Endothelial cell of umbilical vein (primary cell): ENCODE measurements around the gene CRELD2. TPM values are rescaled to one million over a fixed set of nuclear protein-coding genes. Genes with fewer than 3 reads are reported as not detected.

Source experiments
- BruUV-seq: library from RNA; stranded (reverse); fragments of 400-500 nt; replicated peaks from 2 replicates; lab custom pipeline; 2021; lab: Mats Ljungman, UMichigan
- CTCF ChIA-PET: fragments of 300-600, 350-600 bp; sonication (Branson Sonifier 250); formaldehyde crosslinking; loops from one replicate; lab custom pipeline; 2021; ENCODE audit warnings: antibody characterized with exemption, inconsistent platforms; lab: Charles Lee
- POLR2A ChIA-PET: fragments of 300-600, 350-600 bp; sonication (Branson Sonifier 250); formaldehyde crosslinking; loops from one replicate; lab custom pipeline; 2021; ENCODE audit warnings: antibody characterized with exemption, inconsistent platforms; lab: Charles Lee
- DNase-seq: peaks from one replicate; pipeline ENCODE4 v3.0.0-alpha.2; 2011; ENCODE audit warnings: low read depth, low spot score
- FAIRE-seq: peaks from 2 replicates; lab custom pipeline; 2011; peaks lifted over from hg19 to GRCh38; lab: Jason Lieb, UNC
- H2AFZ ChIP-seq: 2 replicates; pipeline ENCODE4 v1.6.0; 2012; ENCODE audit warnings: low read depth, low read length, control low read depth, inconsistent platforms
- H3K27ac ChIP-seq: 2 replicates; pipeline ENCODE4 v1.5.1; 2011; ENCODE audit warnings: low read depth, mild to moderate bottlenecking, control low read depth, low read length, moderate library complexity; ENCODE audit not compliant: insufficient read depth
- H3K27me3 ChIP-seq, 2 experiments: 2 replicates each; pipeline versions ENCODE4 v1.6.0 to v1.6.1; 2011; ENCODE audit warnings: low read length in 2 of 2, mixed read lengths in 1 of 2; ENCODE audit not compliant: control insufficient read depth in 2 of 2, insufficient read depth in 2 of 2
- H3K36me3 ChIP-seq, 2 experiments: 2 replicates in 1 of 2; 3 replicates in 1 of 2; pipeline ENCODE4 v1.5.1; 2011; ENCODE audit warnings: low read length in 2 of 2, mild to moderate bottlenecking in 1 of 2, moderate library complexity in 1 of 2; ENCODE audit not compliant: control insufficient read depth in 2 of 2, insufficient read depth in 2 of 2; ENCODE audit errors: extremely low read depth in 1 of 2
- H3K4me1 ChIP-seq: 3 replicates; pipeline ENCODE4 v1.5.1; 2011; ENCODE audit warnings: mild to moderate bottlenecking, low read length; ENCODE audit not compliant: control insufficient read depth, insufficient read depth; ENCODE audit errors: extremely low read depth
- H3K4me2 ChIP-seq: 2 replicates; pipeline ENCODE4 v1.6.1; 2011; ENCODE audit warnings: low read length, control low read depth, mixed read lengths; ENCODE audit not compliant: insufficient read depth
- H3K4me3 ChIP-seq, 3 experiments: fragments of 200-600 bp in 1 of 3; sonication (generic), shearing (Covaris generic) in 1 of 3; replicated peaks in 1 of 3; 2 replicates each; pipeline ENCODE4 v1.5.1; 2011 to 2016; ENCODE audit warnings: control low read depth in 3 of 3, low read length in 3 of 3, mild to moderate bottlenecking in 2 of 3, inconsistent platforms in 1 of 3, low read depth in 1 of 3, moderate library complexity in 1 of 3; ENCODE audit not compliant: insufficient read depth in 1 of 3
- H3K79me2 ChIP-seq: 2 replicates; pipeline ENCODE4 v1.6.0; 2012; ENCODE audit warnings: low read length, inconsistent platforms; ENCODE audit not compliant: control insufficient read depth, insufficient read depth
- H3K9ac ChIP-seq: replicated peaks from 2 replicates; pipeline ENCODE3; 2011; ENCODE audit warnings: low read length, control low read depth; ENCODE audit not compliant: insufficient read depth; ENCODE audit errors: extremely low read depth
- H3K9me1 ChIP-seq: replicated peaks from 3 replicates; pipeline ENCODE4 v1.6.0; 2011; ENCODE audit warnings: mild to moderate bottlenecking, low read length; ENCODE audit not compliant: control insufficient read depth, insufficient read depth; ENCODE audit errors: extremely low read depth
- H3K9me3 ChIP-seq: replicated peaks from 2 replicates; pipeline ENCODE4 v1.5.1; 2012; ENCODE audit warnings: low read length, inconsistent platforms; ENCODE audit not compliant: control insufficient read depth, insufficient read depth
- H4K20me1 ChIP-seq: replicated peaks from 2 replicates; pipeline ENCODE3; 2011; ENCODE audit warnings: mild to moderate bottlenecking, low read length; ENCODE audit not compliant: control insufficient read depth, insufficient read depth; ENCODE audit errors: extremely low read depth
- EZH2 ChIP-seq: IDR thresholded peaks from 2 replicates; pipeline ENCODE4 v1.6.1; 2012; ENCODE audit warnings: borderline replicate concordance, low read depth, mild to moderate bottlenecking, moderate library complexity, low read length, inconsistent platforms; ENCODE audit not compliant: severe bottlenecking
- FOS ChIP-seq: IDR thresholded peaks from 2 replicates; pipeline ENCODE4 v1.6.1; 2011; ENCODE audit warnings: mild to moderate bottlenecking, low read length, moderate library complexity, borderline replicate concordance; ENCODE audit not compliant: insufficient read depth
- GATA2 ChIP-seq: IDR thresholded peaks from 2 replicates; pipeline ENCODE4 v1.7.0; 2011; ENCODE audit warnings: low read depth, mild to moderate bottlenecking, moderate library complexity, mixed read lengths, low read length; ENCODE audit not compliant: insufficient read length, insufficient read depth
- JUN ChIP-seq: IDR thresholded peaks from 2 replicates; pipeline ENCODE4 v1.6.1; 2011; ENCODE audit warnings: borderline replicate concordance, low read depth; ENCODE audit not compliant: insufficient read length, insufficient read depth
- MYC ChIP-seq: IDR thresholded peaks from one replicate; pipeline ENCODE4 v1.6.1; 2011; ENCODE audit warnings: mild to moderate bottlenecking, low read depth, low read length
- POLR2A ChIP-seq: IDR thresholded peaks from 2 replicates; pipeline ENCODE4 v1.6.1; 2012; ENCODE audit warnings: low read depth, mild to moderate bottlenecking, control low read depth, low read length
- POLR2AphosphoS5 ChIP-seq: IDR thresholded peaks from 2 replicates; pipeline ENCODE4 v1.6.1; 2012; ENCODE audit warnings: low read depth, mild to moderate bottlenecking, control low read depth, low read length, moderate library complexity; ENCODE audit not compliant: insufficient read depth
- dilution Hi-C: fragments of 300-500 bp; cut with MboI; formaldehyde crosslinking; loops from one replicate; pipeline ENCODE4 v1.15.0; 2019; ENCODE audit warnings: low sequenced_read_pairs; ENCODE audit not compliant: extremely low pct_ligation_motif_present
- intact Hi-C: fragments of 100-400 bp; cut with micrococcal nuclease; formaldehyde crosslinking; loops from one replicate; pipeline ENCODE4 v1.10.0; 2022
- polyA plus RNA-seq, 4 experiments: library from polyadenylated mRNA; depleted of rRNA in 3 of 4; stranded (reverse) in 3 of 4; unstranded in 1 of 4; fragments of >200 nt; gene quantifications; 2 replicates each; pipeline versions ENCODE4 v1.2.1 to v1.2.3, GENCODE V29; 2011 to 2012; ENCODE audit warnings: missing spikeins in 1 of 4
- total RNA-seq: library from RNA; stranded (reverse); gene quantifications from 2 replicates; pipeline ENCODE4 v1.2.3, GENCODE V29; 2021
- TF ChIP-seq, protein P1 (sequence below), 2 donors: IDR thresholded peaks; 1 replicate in 1 of 2; 2 replicates in 1 of 2; pipeline ENCODE4 v1.5.1; 2011; ENCODE audit warnings: low read length in 2 of 2, mild to moderate bottlenecking in 2 of 2, moderate library complexity in 2 of 2, control low read depth in 1 of 2, inconsistent platforms in 1 of 2, low read depth in 1 of 2; ENCODE audit not compliant: insufficient read depth in 1 of 2; ENCODE audit errors: extremely low read depth in 1 of 2
- TF ChIP-seq, protein P2 (sequence below): IDR thresholded peaks from 2 replicates; pipeline ENCODE4 v1.6.1; 2011; ENCODE audit not compliant: insufficient read depth, insufficient read length

The CRELD2 gene
- total and polyA plus RNA-seq, 2 donors (not counting 3 experiments of a cell fraction or from before 2014, with no cell fraction given): 71.0 to 86.3 TPM

DNA sequence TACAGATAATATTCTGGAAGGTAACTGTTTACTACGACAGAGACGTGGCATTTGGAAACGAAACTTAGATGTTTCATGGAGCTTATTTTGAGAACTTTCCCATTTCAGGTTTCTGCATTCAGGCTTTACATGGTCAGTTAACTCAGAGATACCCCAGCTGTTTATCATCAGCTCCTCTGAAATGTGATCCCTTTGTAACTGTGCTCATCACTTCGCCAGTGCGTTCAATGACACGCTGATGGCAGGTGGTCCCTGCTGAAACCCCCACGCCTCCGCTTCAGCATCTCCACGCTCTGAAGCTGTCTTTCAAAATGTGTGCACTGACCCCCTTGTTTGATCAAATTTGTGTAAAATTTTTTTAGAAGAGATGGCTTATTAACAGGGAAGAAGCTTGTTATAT, 30.7 kb upstream of the CRELD2 start:
- CTCF ChIA-PET: interaction anchor here (0.5 to 0.7 kb wide), 2 partner anchors 25 to 27 kb away, joined by 3 to 4 read pairs; no protein-coding TSS in a partner anchor
- Histone ChIP-seq H3K9me1 (no peaks in the 10 kb centered on the region), H3K79me2 (peaks cover 42% of the 10 kb centered on the region), H3K9ac (no peak overlapping the region), H2AFZ (no peak overlapping the region), H3K27me3 (no peaks in the 10 kb centered on the region), H3K4me3 (no peak overlapping the region), H3K9me3 (no peaks in the 10 kb centered on the region), H4K20me1 (no peaks in the 10 kb centered on the region), H3K4me2 (no peak overlapping the region), H3K36me3 (peaks cover 4 to 41% of the 10 kb centered on the region in 2 experiments), H3K4me1 (no peaks in the 10 kb centered on the region), H3K27ac (no peak overlapping the region)
- no TSS peak for BruUV-seq
- dilution Hi-C loops: no loop called here
- FAIRE-seq (no peak), DNase-seq (no peak)
- TF ChIP-seq JUN (no peak), FOS (no peak), GATA2 (no peak), POLR2A (no peak), POLR2AphosphoS5 (no peak), MYC (no peak), EZH2 (no peak)
- TF ChIP-seq, protein P1, sequence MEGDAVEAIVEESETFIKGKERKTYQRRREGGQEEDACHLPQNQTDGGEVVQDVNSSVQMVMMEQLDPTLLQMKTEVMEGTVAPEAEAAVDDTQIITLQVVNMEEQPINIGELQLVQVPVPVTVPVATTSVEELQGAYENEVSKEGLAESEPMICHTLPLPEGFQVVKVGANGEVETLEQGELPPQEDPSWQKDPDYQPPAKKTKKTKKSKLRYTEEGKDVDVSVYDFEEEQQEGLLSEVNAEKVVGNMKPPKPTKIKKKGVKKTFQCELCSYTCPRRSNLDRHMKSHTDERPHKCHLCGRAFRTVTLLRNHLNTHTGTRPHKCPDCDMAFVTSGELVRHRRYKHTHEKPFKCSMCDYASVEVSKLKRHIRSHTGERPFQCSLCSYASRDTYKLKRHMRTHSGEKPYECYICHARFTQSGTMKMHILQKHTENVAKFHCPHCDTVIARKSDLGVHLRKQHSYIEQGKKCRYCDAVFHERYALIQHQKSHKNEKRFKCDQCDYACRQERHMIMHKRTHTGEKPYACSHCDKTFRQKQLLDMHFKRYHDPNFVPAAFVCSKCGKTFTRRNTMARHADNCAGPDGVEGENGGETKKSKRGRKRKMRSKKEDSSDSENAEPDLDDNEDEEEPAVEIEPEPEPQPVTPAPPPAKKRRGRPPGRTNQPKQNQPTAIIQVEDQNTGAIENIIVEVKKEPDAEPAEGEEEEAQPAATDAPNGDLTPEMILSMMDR (IDR thresholded peaks at IDR 0.05; ENCODE audit: extremely low read depth in 1 of 2, insufficient read depth in 1 of 2, low read depth in 1 of 2, low read length in 2 of 2): no peak
- TF ChIP-seq, protein P2, sequence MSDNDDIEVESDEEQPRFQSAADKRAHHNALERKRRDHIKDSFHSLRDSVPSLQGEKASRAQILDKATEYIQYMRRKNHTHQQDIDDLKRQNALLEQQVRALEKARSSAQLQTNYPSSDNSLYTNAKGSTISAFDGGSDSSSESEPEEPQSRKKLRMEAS: no peak
- POLR2A ChIA-PET: no interaction called here
- intact Hi-C loops: no loop called here
